ENCODE data around the gene RAD23B. TPM values are rescaled to one million over a fixed set of nuclear protein-coding genes. Genes with fewer than 3 reads are reported as not detected.

The RAD23B gene
- total RNA-seq, 4 donors from 2014 or later, result 45.7 to 57.4 (median 50.5) TPM

GRCh38 chr9:107323836-107324585 is 40.9 kb downstream of the RAD23B start:
- Histone ChIP-seq H3K27me3 (no peaks in the 10 kb centered on the region), H3K36me3 (peaks cover 0 to 65% (median 0%) of the 10 kb centered on the region in 3 donors), H3K9me3 (no peaks in the 10 kb centered on the region), H3K27ac (no peak overlapping the region), H3K4me1 (no peaks in the 10 kb centered on the region), H3K4me3 (no peak overlapping the region)
- DNase-seq, result no peak
- TF ChIP-seq CTCF (IDR thresholded peaks at IDR 0.05) (no peak), POLR2A (IDR thresholded peaks at IDR 0.05) (no peak)

- no peaks in the 10 kb centered on the region for H3K27me3 ChIP-seq
- H3K4me3 ChIP-seq, result no peak overlapping the region
- no peak for DNase-seq
- H3K9me3 ChIP-seq, result no peaks in the 10 kb centered on the region
- H3K36me3 ChIP-seq, result peaks cover 0 to 65% (median 0%) of the 10 kb centered on the region in 3 donors
- TF ChIP-seq POLR2A (IDR thresholded peaks at IDR 0.05) (no peak), CTCF (IDR thresholded peaks at IDR 0.05) (no peak)
- no peaks in the 10 kb centered on the region for H3K4me1 ChIP-seq
- H3K27ac ChIP-seq, result no peak overlapping the region
These were observed 42.8 kb downstream of the RAD23B start for GRCh38 chr9:107325842-107326241.

GRCh38 chr9:107328510-107328909 is 45.4 kb downstream of the RAD23B start:
- Histone ChIP-seq H3K9me3 (no peaks in the 10 kb centered on the region), H3K27ac (no peak overlapping the region), H3K4me3 (no peak overlapping the region), H3K27me3 (no peaks in the 10 kb centered on the region), H3K4me1 (no peaks in the 10 kb centered on the region), H3K36me3 (peaks cover 0 to 70% (median 0%) of the 10 kb centered on the region in 3 donors)
- TF ChIP-seq POLR2A (IDR thresholded peaks at IDR 0.05), result no peak
- no peak for TF ChIP-seq CTCF (IDR thresholded peaks at IDR 0.05)
- no peak for DNase-seq

GRCh38 chr9:107330420-107330819 is 47.3 kb downstream of the RAD23B start:
- H3K9me3 ChIP-seq, result no peaks in the 10 kb centered on the region
- no peak for TF ChIP-seq POLR2A (IDR thresholded peaks at IDR 0.05)
- no peaks in the 10 kb centered on the region for H3K27me3 ChIP-seq
- no peak for DNase-seq
- no peak overlapping the region for H3K27ac ChIP-seq
- no peak overlapping the region for H3K4me3 ChIP-seq
- H3K36me3 ChIP-seq, result peaks cover 0 to 65% (median 0%) of the 10 kb centered on the region in 3 donors
- H3K4me1 ChIP-seq, result no peaks in the 10 kb centered on the region

- Histone ChIP-seq H3K4me1 (no peaks in the 10 kb centered on the region), H3K4me3 (no peak overlapping the region), H3K36me3 (peaks cover 0 to 58% (median 0%) of the 10 kb centered on the region in 3 donors)
These were observed 49.8 kb downstream of the RAD23B start for GRCh38 chr9:107332883-107333282.

More at GRCh38 chr9:107332883-107333282, 49.8 kb downstream of the RAD23B start:
- no peak overlapping the region for H3K27ac ChIP-seq
- TF ChIP-seq POLR2A (IDR thresholded peaks at IDR 0.05) (no peak), CTCF (IDR thresholded peaks at IDR 0.05) (no peak)
- no peak for DNase-seq
- H3K27me3 ChIP-seq, result no peaks in the 10 kb centered on the region
- H3K9me3 ChIP-seq, result no peaks in the 10 kb centered on the region

All from Peyer's patch (tissue), 4 donors.